PFSK-1 (cell line): ENCODE data around the gene CNTN4.

ENCODE experiments used
- POLR2AphosphoS5 ChIP-seq: IDR thresholded peaks from 2 replicates; pipeline ENCODE4 v1.6.1; 2012; ENCODE audit warnings: low read depth, mild to moderate bottlenecking, control low read depth, low read length, moderate library complexity
- SIN3A ChIP-seq: IDR thresholded peaks from 2 replicates; pipeline ENCODE4 v1.6.1; 2012; ENCODE audit warnings: mild to moderate bottlenecking, low read length, moderate library complexity, borderline replicate concordance; ENCODE audit not compliant: insufficient read depth
- TF ChIP-seq, protein P1 (sequence below), 2 experiments: IDR thresholded peaks; 2 replicates each; pipeline versions ENCODE4 v1.6.1 to v1.8.0; 2011 to 2012; ENCODE audit warnings: low read depth in 2 of 2, low read length in 2 of 2, control low read depth in 1 of 2, inconsistent platforms in 1 of 2, mild to moderate bottlenecking in 1 of 2, moderate library complexity in 1 of 2; ENCODE audit not compliant: insufficient read depth in 1 of 2

DNA sequence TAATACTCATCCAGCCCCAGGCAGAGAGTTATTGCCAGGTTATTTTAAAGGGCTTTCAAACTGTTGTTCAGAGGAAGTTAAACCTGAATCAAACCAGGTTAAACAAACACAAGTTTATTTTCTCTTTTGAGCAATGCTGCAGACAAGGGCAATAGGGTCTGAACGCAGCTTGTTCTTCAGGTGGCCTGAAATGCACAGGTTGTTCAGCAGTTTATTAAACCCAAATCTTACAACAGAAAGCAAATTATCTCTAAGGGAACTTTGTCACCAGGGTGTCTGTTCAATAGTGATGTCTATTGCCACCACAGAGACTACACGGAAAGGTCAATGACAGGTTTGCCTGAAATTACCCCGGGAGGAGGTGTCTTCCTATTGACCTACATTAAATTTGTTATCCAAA is 877.5 kb downstream of the CNTN4 start:
- TF ChIP-seq POLR2AphosphoS5 (no peak), SIN3A (no peak)
- TF ChIP-seq, protein P1, sequence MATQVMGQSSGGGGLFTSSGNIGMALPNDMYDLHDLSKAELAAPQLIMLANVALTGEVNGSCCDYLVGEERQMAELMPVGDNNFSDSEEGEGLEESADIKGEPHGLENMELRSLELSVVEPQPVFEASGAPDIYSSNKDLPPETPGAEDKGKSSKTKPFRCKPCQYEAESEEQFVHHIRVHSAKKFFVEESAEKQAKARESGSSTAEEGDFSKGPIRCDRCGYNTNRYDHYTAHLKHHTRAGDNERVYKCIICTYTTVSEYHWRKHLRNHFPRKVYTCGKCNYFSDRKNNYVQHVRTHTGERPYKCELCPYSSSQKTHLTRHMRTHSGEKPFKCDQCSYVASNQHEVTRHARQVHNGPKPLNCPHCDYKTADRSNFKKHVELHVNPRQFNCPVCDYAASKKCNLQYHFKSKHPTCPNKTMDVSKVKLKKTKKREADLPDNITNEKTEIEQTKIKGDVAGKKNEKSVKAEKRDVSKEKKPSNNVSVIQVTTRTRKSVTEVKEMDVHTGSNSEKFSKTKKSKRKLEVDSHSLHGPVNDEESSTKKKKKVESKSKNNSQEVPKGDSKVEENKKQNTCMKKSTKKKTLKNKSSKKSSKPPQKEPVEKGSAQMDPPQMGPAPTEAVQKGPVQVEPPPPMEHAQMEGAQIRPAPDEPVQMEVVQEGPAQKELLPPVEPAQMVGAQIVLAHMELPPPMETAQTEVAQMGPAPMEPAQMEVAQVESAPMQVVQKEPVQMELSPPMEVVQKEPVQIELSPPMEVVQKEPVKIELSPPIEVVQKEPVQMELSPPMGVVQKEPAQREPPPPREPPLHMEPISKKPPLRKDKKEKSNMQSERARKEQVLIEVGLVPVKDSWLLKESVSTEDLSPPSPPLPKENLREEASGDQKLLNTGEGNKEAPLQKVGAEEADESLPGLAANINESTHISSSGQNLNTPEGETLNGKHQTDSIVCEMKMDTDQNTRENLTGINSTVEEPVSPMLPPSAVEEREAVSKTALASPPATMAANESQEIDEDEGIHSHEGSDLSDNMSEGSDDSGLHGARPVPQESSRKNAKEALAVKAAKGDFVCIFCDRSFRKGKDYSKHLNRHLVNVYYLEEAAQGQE (IDR thresholded peaks at IDR 0.05; ENCODE audit: insufficient read depth in 1 of 2, low read depth in 2 of 2, low read length in 2 of 2): no peak
